Common myeloid progenitor, CD34-positive (primary cell): ENCODE measurements around the gene IP6K3.

Experiments used
- CTCF ChIA-PET: fragments of 350-600 bp; sonication (Branson Sonifier 250); formaldehyde crosslinking; loops from one replicate; lab custom pipeline; 2021; ENCODE audit warnings: antibody characterized with exemption; lab: Charles Lee
- POLR2A ChIA-PET: fragments of 350-600 bp; sonication (Branson Sonifier 250); formaldehyde crosslinking; loops from one replicate; lab custom pipeline; 2021; ENCODE audit warnings: antibody characterized with exemption; lab: Charles Lee
- DNase-seq, 3 donors: peaks; one replicate each; pipeline versions ENCODE4 v3.0.0 to v3.0.0-alpha.2; 2013
- H3K27ac ChIP-seq, 2 experiments: 1 replicate in 1 of 2; 2 replicates in 1 of 2; pipeline ENCODE4 v1.7.0; 2013; ENCODE audit warnings: inconsistent platforms in 2 of 2, low read length in 2 of 2, mild to moderate bottlenecking in 2 of 2, low read depth in 1 of 2, moderate library complexity in 1 of 2; ENCODE audit not compliant: severe bottlenecking in 2 of 2, insufficient read depth in 1 of 2, poor library complexity in 1 of 2
- H3K27me3 ChIP-seq, 5 experiments: replicated peaks in 2 of 5; 1 replicate in 3 of 5; 2 replicates in 2 of 5; pipeline versions ENCODE4 v1.6.1 to v1.7.0; 2013; ENCODE audit warnings: low read length in 4 of 5, mild to moderate bottlenecking in 2 of 5, moderate library complexity in 2 of 5, inconsistent platforms in 1 of 5; ENCODE audit not compliant: insufficient read depth in 5 of 5, control insufficient read depth in 4 of 5
- H3K36me3 ChIP-seq, 4 experiments: 1 replicate in 2 of 4; 2 replicates in 2 of 4; pipeline versions ENCODE4 v1.6.1 to v1.7.0; 2013; ENCODE audit warnings: low read length in 3 of 4, control low read depth in 1 of 4, mild to moderate bottlenecking in 1 of 4; ENCODE audit not compliant: control insufficient read depth in 4 of 4, insufficient read depth in 4 of 4
- H3K4me1 ChIP-seq, 4 experiments: 1 replicate in 3 of 4; 2 replicates in 1 of 4; pipeline versions ENCODE4 v1.6.1 to v1.7.1; 2013; ENCODE audit warnings: low read length in 3 of 4, mild to moderate bottlenecking in 3 of 4, control low read depth in 1 of 4, inconsistent platforms in 1 of 4, moderate library complexity in 1 of 4; ENCODE audit not compliant: control insufficient read depth in 4 of 4, insufficient read depth in 4 of 4; ENCODE audit errors: control extremely low read depth in 1 of 4
- H3K4me3 ChIP-seq, 7 experiments: 1 replicate in 4 of 7; 2 replicates in 3 of 7; pipeline versions ENCODE4 v1.5.1 to v1.7.0; 2013; ENCODE audit warnings: mild to moderate bottlenecking in 7 of 7, low read length in 6 of 7, moderate library complexity in 6 of 7, inconsistent platforms in 2 of 7, low read depth in 2 of 7, control low read depth in 1 of 7; ENCODE audit not compliant: insufficient read depth in 4 of 7, control insufficient read depth in 1 of 7; ENCODE audit errors: extremely low read depth in 1 of 7
- H3K9me3 ChIP-seq, 5 experiments: 1 replicate in 4 of 5; 2 replicates in 1 of 5; pipeline versions ENCODE4 v1.6.1 to v1.7.1; 2013; ENCODE audit warnings: low read length in 4 of 5, mild to moderate bottlenecking in 2 of 5, inconsistent platforms in 1 of 5, low read depth in 1 of 5, moderate library complexity in 1 of 5; ENCODE audit not compliant: control insufficient read depth in 4 of 5, insufficient read depth in 2 of 5; ENCODE audit errors: control extremely low read depth in 1 of 5
- WGBS: methylation state at CpG from one replicate; pipeline ENCODE4 v1.1.5; 2013; ENCODE audit not compliant: insufficient coverage; 5-methylcytosine and 5-hydroxymethylcytosine counted together

The IP6K3 gene

DNA sequence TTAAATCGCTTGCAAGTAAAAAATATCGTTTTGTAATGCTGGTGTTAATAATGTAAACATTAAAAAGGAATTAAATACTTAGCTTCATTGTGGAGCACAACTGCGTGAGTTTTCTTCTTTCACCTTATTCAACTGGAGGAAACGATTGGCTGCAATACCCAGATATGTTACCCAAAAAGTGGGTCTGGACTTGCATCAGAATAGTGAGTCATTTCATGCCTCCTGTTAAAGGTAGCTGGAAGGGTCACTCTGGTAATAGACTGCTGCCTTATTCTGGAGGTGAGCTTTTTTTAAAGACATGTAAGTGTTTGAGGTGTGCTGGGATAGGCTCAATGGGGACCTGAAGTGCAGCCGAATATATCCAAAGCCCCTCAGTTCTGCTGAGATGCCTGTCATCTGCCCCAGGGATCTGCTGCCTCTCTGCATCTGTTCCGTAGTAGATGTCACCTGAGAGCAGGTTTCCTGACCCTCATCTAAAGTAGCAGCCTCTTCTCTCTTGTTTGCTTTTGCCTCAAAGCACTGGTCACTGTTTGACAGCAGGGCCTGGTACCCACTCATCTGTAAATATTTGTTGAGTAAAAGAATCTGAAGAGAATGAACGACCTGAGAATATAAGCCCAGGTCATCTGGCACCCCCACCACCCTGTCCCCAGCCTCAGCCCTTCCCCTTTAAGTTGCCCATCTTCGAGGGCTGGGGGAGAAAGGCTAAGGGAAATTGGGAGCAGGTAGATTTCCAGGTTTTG lies 29.6 kb downstream of the IP6K3 start:
- 93% methylated on average over 7 of the region's 8 CpGs for WGBS
- ChIA-PET POLR2A (no interaction called here), CTCF (interaction anchor here (0.9 to 1.5 kb wide), 4 partner anchors 16 to 53 kb away, joined by 3 to 4 read pairs (median 3); no protein-coding TSS in a partner anchor)
- no peak overlapping the region for H3K27ac ChIP-seq
- no peak for DNase-seq
- no peaks in the 10 kb centered on the region for H3K27me3 ChIP-seq
- H3K4me1 ChIP-seq, result peaks cover 0 to 19% (median 6%) of the 10 kb centered on the region in 4 experiments
- no peaks in the 10 kb centered on the region for H3K9me3 ChIP-seq
- H3K4me3 ChIP-seq, result no peak overlapping the region
- H3K36me3 ChIP-seq, result no peaks in the 10 kb centered on the region

DNA sequence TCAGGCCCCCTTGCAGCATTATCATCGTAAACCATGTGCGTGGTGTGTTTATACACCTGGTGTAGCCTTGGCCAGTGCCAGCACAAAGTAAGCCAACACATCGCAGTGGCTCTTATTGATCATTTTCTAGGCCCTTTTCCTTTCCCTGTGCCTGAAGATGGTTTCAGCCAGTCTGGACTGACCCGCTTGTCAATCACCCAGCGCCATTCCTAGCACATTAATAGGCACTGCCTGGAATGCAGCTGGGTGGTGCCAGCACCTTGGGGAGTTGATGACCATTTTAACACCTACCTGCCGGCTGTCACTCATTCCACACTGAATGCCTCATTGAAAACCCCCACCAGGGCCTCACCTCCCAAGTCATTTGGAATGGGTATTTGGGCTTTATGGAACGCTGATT lies 30.3 kb downstream of the IP6K3 start:
- Histone ChIP-seq H3K36me3 (no peaks in the 10 kb centered on the region), H3K4me1 (peaks cover 0 to 23% (median 10%) of the 10 kb centered on the region in 4 experiments), H3K27ac (no peak overlapping the region), H3K27me3 (no peaks in the 10 kb centered on the region), H3K9me3 (no peaks in the 10 kb centered on the region), H3K4me3 (no peak overlapping the region)
- ChIA-PET POLR2A (no interaction called here), CTCF (interaction anchor here (1.0 kb wide), 2 partner anchors 16 to 53 kb away, joined by 3 read pairs; no protein-coding TSS in a partner anchor)
- 98% methylated on average over 5 of the region's 7 CpGs for WGBS
- DNase-seq, result no peak

DNA sequence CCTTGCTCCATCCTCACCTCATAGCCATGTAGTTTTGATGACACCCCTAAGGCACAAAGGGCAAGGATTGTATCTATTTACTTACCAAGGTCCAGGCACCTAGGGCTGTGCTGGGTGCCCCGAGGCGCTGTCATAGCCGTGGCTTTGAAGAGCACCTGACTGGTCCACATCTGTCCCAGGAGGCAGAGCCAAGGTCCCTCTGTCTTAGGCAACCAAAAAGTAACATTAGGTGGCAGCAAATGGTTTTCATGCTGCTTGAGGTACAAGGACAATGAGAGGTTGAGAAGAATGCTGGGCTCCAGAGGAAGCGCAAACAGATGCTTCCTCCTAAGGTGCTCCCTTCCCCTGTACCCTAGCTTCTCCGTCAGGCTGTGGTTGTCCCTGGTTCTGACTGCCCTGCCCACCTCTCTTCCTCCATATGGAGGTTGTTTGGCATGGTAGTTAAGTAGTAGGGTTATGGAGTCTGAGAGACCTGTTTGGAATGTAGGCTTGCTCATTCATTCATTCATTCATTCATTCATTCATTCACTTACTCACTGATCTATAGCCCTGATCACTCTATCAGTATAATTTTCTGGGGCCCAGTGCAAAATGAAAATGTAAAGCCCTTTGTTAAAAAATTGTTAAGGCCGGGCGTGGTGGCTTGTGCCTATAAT lies 32.2 kb downstream of the IP6K3 start:
- Histone ChIP-seq H3K4me3 (no peak overlapping the region), H3K4me1 (peaks cover 9 to 39% (median 22%) of the 10 kb centered on the region in 4 experiments), H3K9me3 (no peaks in the 10 kb centered on the region), H3K36me3 (peaks cover 0 to 10% (median 4%) of the 10 kb centered on the region in 4 experiments), H3K27ac (no peak overlapping the region), H3K27me3 (no peaks in the 10 kb centered on the region)
- DNase-seq, result peak; percentile 54 to 93 (median 89)
- CTCF ChIA-PET, result interaction anchor here (1.3 to 2.1 kb wide), 4 partner anchors 9 to 52 kb away, joined by 3 to 11 read pairs (median 4); no protein-coding TSS in a partner anchor
- POLR2A ChIA-PET, result no interaction called here
- 86% methylated on average over 5 of the region's 7 CpGs for WGBS

DNA sequence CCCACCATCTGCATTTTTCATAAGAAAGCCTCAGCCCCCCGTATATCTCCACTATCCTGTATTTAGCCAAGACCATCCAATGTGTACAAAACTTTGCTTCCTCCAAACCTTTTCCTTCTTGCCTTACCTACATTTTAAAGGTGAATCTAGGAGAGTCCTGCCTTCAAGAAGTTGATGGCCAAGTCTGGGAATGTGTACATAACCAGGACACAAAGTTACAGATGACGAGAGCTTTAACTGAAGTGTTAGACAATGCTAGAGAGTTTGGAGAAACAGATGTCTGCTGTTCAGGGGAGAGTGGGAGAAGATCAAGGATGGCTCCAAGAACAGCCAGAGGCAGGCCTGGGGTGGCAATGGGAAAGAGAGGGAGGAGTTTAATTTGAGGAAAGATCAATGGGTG lies 32.9 kb downstream of the IP6K3 start:
- 80% methylated on average over 1 of the region's 2 CpGs for WGBS
- no peaks in the 10 kb centered on the region for H3K9me3 ChIP-seq
- CTCF ChIA-PET, result interaction anchor here (0.9 to 2.1 kb wide), 5 partner anchors 10 to 122 kb away, joined by 3 to 11 read pairs (median 4); no protein-coding TSS in a partner anchor
- POLR2A ChIA-PET, result no interaction called here
- H3K4me1 ChIP-seq, result peaks cover 9 to 41% (median 22%) of the 10 kb centered on the region in 4 experiments
- peaks cover 0 to 17% (median 6%) of the 10 kb centered on the region in 4 experiments for H3K36me3 ChIP-seq
- no peak overlapping the region for H3K4me3 ChIP-seq
- H3K27ac ChIP-seq, result no peak overlapping the region
- DNase-seq, result no peak
- no peaks in the 10 kb centered on the region for H3K27me3 ChIP-seq

DNA sequence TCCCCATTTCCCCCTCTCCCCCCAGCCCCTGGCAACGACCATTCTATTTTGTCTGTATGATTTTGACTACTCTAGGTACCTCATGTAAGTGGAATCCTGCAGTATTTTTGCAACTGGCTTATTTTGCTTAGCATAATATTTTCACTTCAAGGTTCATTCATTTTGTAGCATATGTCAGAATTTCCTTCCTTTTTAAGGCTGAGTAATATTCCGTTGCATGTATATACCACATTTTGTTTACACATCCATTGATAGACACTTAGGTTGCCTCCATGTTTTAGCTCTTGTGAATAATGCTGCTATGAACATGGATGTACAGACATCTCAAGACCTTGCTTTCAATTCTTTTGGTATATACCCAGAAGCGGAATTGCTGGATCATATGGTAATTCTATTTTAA lies 33.8 kb downstream of the IP6K3 start:
- no peak for DNase-seq
- ChIA-PET CTCF (interaction anchor here (0.9 to 2.1 kb wide), 5 partner anchors 10 to 121 kb away, joined by 3 to 11 read pairs (median 4); no protein-coding TSS in a partner anchor), POLR2A (no interaction called here)
- no peak overlapping the region for H3K27ac ChIP-seq
- H3K4me3 ChIP-seq, result no peak overlapping the region
- WGBS, result 100% methylated on average over 1 of the region's 3 CpGs
- H3K27me3 ChIP-seq, result no peaks in the 10 kb centered on the region
- H3K4me1 ChIP-seq, result peaks cover 9 to 43% (median 29%) of the 10 kb centered on the region in 4 experiments
- peaks cover 0 to 26% (median 8%) of the 10 kb centered on the region in 4 experiments for H3K36me3 ChIP-seq
- H3K9me3 ChIP-seq, result no peaks in the 10 kb centered on the region

DNA sequence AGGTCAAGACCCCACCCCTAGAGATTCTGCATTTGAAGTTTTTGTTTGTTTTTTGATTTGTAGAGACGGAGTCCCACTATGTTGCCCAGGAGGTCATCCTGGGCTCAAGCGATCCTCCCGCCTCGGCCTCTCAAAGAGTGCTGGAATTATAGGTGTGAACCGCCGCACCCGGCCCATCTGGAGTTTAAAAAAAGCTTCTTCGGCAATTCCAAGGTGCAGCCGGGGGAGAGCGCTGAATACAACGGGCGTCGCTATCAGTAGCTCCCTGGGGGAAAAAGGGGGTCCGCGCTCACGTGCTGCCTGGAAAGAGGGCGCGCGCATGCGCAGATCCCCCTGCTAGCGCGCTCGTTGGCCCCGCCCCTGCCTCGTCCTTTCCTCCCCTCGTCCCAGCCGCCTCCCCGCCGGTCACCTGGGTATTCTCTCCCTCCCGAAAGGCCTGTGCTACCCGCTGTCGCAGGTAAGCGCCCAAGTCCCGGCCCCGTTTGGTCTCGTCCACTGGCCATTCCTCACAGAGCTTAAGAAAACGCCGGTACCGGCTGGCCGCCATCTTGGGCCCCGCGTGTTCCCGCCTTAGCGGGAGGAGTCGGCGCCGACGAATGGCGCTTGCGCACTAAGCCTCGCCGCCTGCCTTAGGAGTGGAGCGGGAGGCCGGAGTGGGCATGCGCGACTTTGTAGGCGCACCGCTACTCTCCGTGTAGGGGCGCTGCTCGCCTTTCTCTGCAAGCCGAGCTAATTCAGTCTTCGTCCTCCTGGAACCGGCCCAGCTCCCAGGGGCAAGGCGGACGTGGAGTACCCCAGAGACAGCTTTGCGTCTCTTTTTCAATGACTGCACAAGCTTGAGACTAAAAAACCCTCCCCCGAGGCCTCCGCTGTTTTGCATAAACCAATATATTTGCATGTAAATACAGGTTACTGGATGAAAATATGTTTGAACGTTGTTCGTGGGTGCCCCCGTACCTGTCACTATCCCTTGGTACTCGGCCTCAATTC lies 35.3 kb downstream of the IP6K3 start, which contains the start of gene UQCC2:
TSS of gene UQCC2 (minus strand) at position 561 of the 990 bp plus-strand sequence. CDS start at position 547, 14 bp downstream.
- no peaks in the 10 kb centered on the region for H3K27me3 ChIP-seq
- no peaks in the 10 kb centered on the region for H3K9me3 ChIP-seq
- ChIA-PET CTCF (interaction anchor here (0.5 to 12.6 kb wide), 20 partner anchors 9 to 127 kb away, joined by 3 to 244 read pairs (median 4); partner anchors contain the start of gene BAK1), POLR2A (interaction anchor here (1.4 kb wide), 1 partner anchor 18 kb away, joined by 3 read pairs; no protein-coding TSS in a partner anchor)
- H3K36me3 ChIP-seq, result peaks cover 6 to 40% (median 13%) of the 10 kb centered on the region in 4 experiments
- 3% methylated on average over 65 of the region's 73 CpGs for WGBS
- peak; percentile 96 to 98 (median 96) for DNase-seq
- peak within 1 kb of the TSS; percentile 89 to 93 for H3K27ac ChIP-seq
- H3K4me3 ChIP-seq, result peak within 1 kb of the TSS; percentile 60 to 97 (median 83)
- H3K4me1 ChIP-seq, result peaks cover 9 to 44% (median 30%) of the 10 kb centered on the region in 4 experiments
